B cell (primary cell): Measurements from ENCODE around the gene PARD6G.

Experiments used
- EZH2 ChIP-seq: IDR thresholded peaks from 2 replicates; pipeline ENCODE4 v1.6.1; 2012; ENCODE audit warnings: borderline replicate concordance, low read depth, mild to moderate bottlenecking, moderate library complexity, low read length; ENCODE audit not compliant: insufficient read depth, poor library complexity, severe bottlenecking
- TF ChIP-seq, protein P1 (sequence below): fragments of 200-600 bp; IDR thresholded peaks from one replicate; pipeline ENCODE4 v1.8.0; 2022; ENCODE audit warnings: antibody characterized with exemption, mild to moderate bottlenecking

DNA sequence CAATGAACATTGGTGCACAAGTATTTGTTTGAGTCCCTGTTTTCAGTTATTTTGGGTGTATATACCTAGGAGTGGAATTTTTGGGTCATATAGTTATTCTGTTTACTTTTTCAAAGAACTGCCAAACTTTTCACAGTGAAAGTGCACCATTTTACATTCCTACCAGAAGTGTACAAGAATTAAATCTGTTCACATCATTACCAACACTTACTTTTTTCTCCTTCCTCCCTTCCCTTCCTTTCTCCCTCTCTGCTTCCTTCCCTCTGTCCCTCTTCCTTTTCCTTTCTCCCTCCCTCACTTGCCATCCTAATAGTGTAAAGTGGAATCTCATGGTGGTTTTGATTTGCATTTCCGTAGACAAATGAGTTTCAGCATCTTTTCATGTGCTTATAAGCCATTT, 126.4 kb downstream of the PARD6G start:
- TF ChIP-seq, protein P1, sequence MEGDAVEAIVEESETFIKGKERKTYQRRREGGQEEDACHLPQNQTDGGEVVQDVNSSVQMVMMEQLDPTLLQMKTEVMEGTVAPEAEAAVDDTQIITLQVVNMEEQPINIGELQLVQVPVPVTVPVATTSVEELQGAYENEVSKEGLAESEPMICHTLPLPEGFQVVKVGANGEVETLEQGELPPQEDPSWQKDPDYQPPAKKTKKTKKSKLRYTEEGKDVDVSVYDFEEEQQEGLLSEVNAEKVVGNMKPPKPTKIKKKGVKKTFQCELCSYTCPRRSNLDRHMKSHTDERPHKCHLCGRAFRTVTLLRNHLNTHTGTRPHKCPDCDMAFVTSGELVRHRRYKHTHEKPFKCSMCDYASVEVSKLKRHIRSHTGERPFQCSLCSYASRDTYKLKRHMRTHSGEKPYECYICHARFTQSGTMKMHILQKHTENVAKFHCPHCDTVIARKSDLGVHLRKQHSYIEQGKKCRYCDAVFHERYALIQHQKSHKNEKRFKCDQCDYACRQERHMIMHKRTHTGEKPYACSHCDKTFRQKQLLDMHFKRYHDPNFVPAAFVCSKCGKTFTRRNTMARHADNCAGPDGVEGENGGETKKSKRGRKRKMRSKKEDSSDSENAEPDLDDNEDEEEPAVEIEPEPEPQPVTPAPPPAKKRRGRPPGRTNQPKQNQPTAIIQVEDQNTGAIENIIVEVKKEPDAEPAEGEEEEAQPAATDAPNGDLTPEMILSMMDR: no peak
- no peak for TF ChIP-seq EZH2
